Heart right ventricle (tissue), 16 donors: ENCODE results near the gene TOP2A. TPM values are rescaled to one million over a fixed set of nuclear protein-coding genes. Genes with fewer than 3 reads are reported as not detected.
A peak's percentile ranks its signal among the peaks of the same experiment; 100 is the strongest.

ENCODE experiments used
- ATAC-seq, 8 donors: fragments of 200-7000 bp; cut with Tn5 transposase; one replicate each; pipeline ENCODE4 v1.9.1; 2020; ENCODE audit warnings: mild to moderate bottlenecking in 8 of 8, moderate library complexity in 8 of 8, moderate number of reproducible peaks in 1 of 8
- DNase-seq, 2 donors: peaks; one replicate each; pipeline ENCODE4 v3.0.0-alpha.2; 2020
- H3K27ac ChIP-seq, 10 donors: fragments of 200-600 bp; sonication (generic) in 2 of 10; one replicate each; pipeline versions ENCODE4 v1.5.0 to v1.8.0; 2020 to 2022; ENCODE audit warnings: mild to moderate bottlenecking in 3 of 10
- H3K27me3 ChIP-seq, 7 donors: fragments of 200-600 bp; one replicate each; pipeline ENCODE4 v1.8.0; 2021 to 2022; ENCODE audit warnings: mild to moderate bottlenecking in 2 of 7
- H3K36me3 ChIP-seq, 9 donors: fragments of 200-600 bp; sonication (generic) in 1 of 9; one replicate each; pipeline versions ENCODE4 v1.5.0 to v1.8.0; 2020 to 2022; ENCODE audit warnings: mild to moderate bottlenecking in 2 of 9
- H3K4me1 ChIP-seq, 9 donors: fragments of 200-600 bp; sonication (generic) in 1 of 9; one replicate each; pipeline versions ENCODE4 v1.5.0 to v1.8.0; 2020 to 2022; ENCODE audit warnings: mild to moderate bottlenecking in 4 of 9
- H3K4me3 ChIP-seq, 10 donors: fragments of 200-600 bp; sonication (generic) in 2 of 10; one replicate each; pipeline versions ENCODE4 v1.5.0 to v1.8.0; 2020 to 2022; ENCODE audit warnings: mild to moderate bottlenecking in 7 of 10, moderate library complexity in 2 of 10
- H3K9me3 ChIP-seq, 11 donors: fragments of 200-600 bp in 10 of 11; sonication (generic) in 2 of 11; one replicate each; pipeline versions ENCODE4 v1.5.0 to v1.8.0; 2013 to 2022; ENCODE audit warnings: mild to moderate bottlenecking in 2 of 11, control low read depth in 1 of 11, moderate library complexity in 1 of 11
- WGBS, 2 donors: extraction: QIAGEN DNeasy Blood & Tissue Kit; methylation state at CpG; one replicate each; pipeline ENCODE4 v1.1.7; 2013; ENCODE audit warnings: inconsistent platforms in 1 of 2; 5-methylcytosine and 5-hydroxymethylcytosine counted together
- intact Hi-C, 10 donors: fragments of 100-400 bp; cut with DNase I; formaldehyde crosslinking; loops; one replicate each; pipeline versions ENCODE4 v1.11.1 to v1.14.2; 2022
- polyA plus RNA-seq, 2 donors: library from polyadenylated mRNA; stranded (reverse); fragments of 200-250 nt; gene quantifications; one replicate each; pipeline ENCODE4 v1.2.3, GENCODE V29; 2013
- total RNA-seq, 10 donors: library from RNA; stranded (reverse); fragmentation: NEBNext Ultra II Directional in 3 of 10; extraction: Animal tissue kit (Norgen Biotek cat#: 25700) in 3 of 10; gene quantifications; one replicate each; pipeline versions ENCODE4 v1.2.1 to v1.2.4, GENCODE V29; 2021 to 2023
- TF ChIP-seq, protein P1 (sequence below), 9 donors: fragments of 200-600 bp; sonication (generic) in 2 of 9; IDR thresholded peaks; one replicate each; pipeline versions ENCODE4 v1.5.0 to v1.8.0; 2021 to 2022; ENCODE audit warnings: antibody characterized with exemption in 9 of 9, mild to moderate bottlenecking in 5 of 9, moderate library complexity in 1 of 9
- donor health status: Arrhythmogenic right ventricular cardiomyopathy.
- donor health status: ischemic (EF 13 %, LVEDD 7.1; RV severe dilation, severe dysfunction).
- donor health status: healthy with polysubstance abuse.
- donor health status: DM: no; HTN: yes; CAD: no.
- donor health status: DM: no; HTN: no; CAD: no.
- donor health status: ischemic (EF 25% LVEDD 6.9; RV normal size, moderate dysfunction).
- donor health status: ischemic (EF 25% LVEDD 5.7; RV mildly dilated, moderate dysfunction).
- donor health status: healthy.
- donor health status: DM: yes; HTN: yes; CAD: no.
- donor health status: Ischemic cardiomyopathy.
- donor health status: ischemic (EF 35%, LVEDD 5.7; RV mildly dilated, moderate dysfunction).
- donor health status: nonischemic (EF 11% LVEDD 7.7; RV severe dilation, severe dysfunction).
- donor health status: DM: yes; HTN: yes; CAD: no.
- donor health status: PGD.
- donor health status: ischemic (EF 29% LVEDD 5.4; RV normal size, mild dysfunction).
- donor health status: nonischemic (EF 23%, LVEDD 6.1; RV moderate dilation, normal function).

Gene TOP2A
- total and polyA plus RNA-seq, 12 donors, result 0.17 to 20.0 (median 1.0) TPM

GRCh38 chr17:40340327-40340726, 77.4 kb downstream of the TOP2A start:
- TF ChIP-seq, protein P1, sequence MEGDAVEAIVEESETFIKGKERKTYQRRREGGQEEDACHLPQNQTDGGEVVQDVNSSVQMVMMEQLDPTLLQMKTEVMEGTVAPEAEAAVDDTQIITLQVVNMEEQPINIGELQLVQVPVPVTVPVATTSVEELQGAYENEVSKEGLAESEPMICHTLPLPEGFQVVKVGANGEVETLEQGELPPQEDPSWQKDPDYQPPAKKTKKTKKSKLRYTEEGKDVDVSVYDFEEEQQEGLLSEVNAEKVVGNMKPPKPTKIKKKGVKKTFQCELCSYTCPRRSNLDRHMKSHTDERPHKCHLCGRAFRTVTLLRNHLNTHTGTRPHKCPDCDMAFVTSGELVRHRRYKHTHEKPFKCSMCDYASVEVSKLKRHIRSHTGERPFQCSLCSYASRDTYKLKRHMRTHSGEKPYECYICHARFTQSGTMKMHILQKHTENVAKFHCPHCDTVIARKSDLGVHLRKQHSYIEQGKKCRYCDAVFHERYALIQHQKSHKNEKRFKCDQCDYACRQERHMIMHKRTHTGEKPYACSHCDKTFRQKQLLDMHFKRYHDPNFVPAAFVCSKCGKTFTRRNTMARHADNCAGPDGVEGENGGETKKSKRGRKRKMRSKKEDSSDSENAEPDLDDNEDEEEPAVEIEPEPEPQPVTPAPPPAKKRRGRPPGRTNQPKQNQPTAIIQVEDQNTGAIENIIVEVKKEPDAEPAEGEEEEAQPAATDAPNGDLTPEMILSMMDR (IDR thresholded peaks at IDR 0.05), result no peak
- Histone ChIP-seq H3K36me3 (peaks cover 0 to 8% (median 0%) of the 10 kb centered on the region in 9 donors), H3K4me3 (peak overlapping the region in 3 of 10 donors; percentile 90 to 97 (median 93)), H3K27me3 (no peaks in the 10 kb centered on the region), H3K4me1 (peaks cover 15 to 82% (median 70%) of the 10 kb centered on the region in 9 donors), H3K27ac (peak overlapping the region in 9 of 10 donors; percentile 92 to 99 (median 98)), H3K9me3 (no peaks in the 10 kb centered on the region)
- no peak for DNase-seq
- intact Hi-C loops, result loop anchor here in 2 of 10 donors (2.0 to 10.0 kb wide), 2 partner anchors 22 to 226 kb away; no protein-coding TSS in a partner anchor
- ATAC-seq, result no peak
- WGBS, 2 donors, result 97 to 98% methylated on average over 1 of the region's 1 CpG

DNA sequence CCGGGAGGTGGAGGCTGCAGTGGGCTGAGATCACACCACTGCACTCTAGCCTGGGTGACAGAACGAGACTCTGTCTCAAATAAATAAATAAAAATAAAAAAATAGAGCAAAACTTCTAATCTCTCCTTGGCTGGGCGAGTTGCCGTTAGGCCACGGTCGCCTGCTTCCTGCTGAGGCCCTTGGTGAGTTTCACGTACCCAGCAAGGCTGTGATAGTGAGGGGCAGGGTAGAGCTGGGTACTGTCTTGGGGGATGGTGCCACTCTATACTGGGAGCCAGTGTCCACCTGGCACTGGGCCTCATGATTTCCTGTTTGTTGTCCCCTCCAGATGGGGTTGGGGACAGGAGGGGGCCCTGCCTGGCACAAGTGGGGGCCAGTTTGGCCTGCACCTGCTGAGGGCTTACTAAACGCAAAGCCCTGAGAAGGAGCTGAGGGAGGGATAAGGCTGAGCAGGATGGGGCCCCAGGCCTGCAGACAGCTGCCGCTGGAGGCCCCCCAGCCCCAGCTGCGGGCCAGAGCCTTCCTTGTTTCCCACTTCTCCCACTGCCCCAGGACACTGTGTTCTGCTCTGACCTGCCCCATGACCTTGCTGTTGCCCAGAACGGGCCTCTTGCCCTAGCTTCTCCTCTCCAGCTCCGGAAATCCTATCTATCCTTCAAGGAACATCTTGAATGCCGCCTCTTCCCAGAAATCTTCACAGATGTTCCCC, 78.6 kb downstream of the TOP2A start:
- ATAC-seq, result no peak
- whole genome bisulfite sequencing, 2 donors, result 64 to 73% methylated on average over 13 of the region's 13 CpGs
- Histone ChIP-seq H3K27ac (peak overlapping the region in 7 of 10 donors; percentile 12 to 99 (median 53)), H3K4me3 (no peak overlapping the region), H3K9me3 (no peaks in the 10 kb centered on the region), H3K4me1 (peaks cover 22 to 82% (median 70%) of the 10 kb centered on the region in 9 donors), H3K27me3 (no peaks in the 10 kb centered on the region), H3K36me3 (peaks cover 0 to 8% (median 0%) of the 10 kb centered on the region in 9 donors)
- TF ChIP-seq, protein P1 (IDR thresholded peaks at IDR 0.05), result no peak
- no peak for DNase-seq
- intact Hi-C loops, result loop anchor here in 1 of 10 donors (1.0 kb wide), 1 partner anchor 14 kb away; no protein-coding TSS in a partner anchor

Other genes with a start within 250 kb of the TOP2A start
- 1 to 10 TPM; 2.2 to 5.7 (median 3.2) TPM for gene RAPGEFL1, start 240.4 kb downstream of the TOP2A start, total RNA-seq
- gene RAPGEFL1, start 240.4 kb downstream of the TOP2A start, polyA plus RNA-seq, result 10 to 100 TPM in 1 of 2 donors, 1 to 10 TPM in 1; 2.9 to 21.9 TPM
- gene WIPF2, start 198.6 kb downstream of the TOP2A start, total RNA-seq, result 10 to 100 TPM in 8 of 10 donors, 1 to 10 TPM in 2; 8.1 to 16.0 (median 12.8) TPM
- 1 to 10 TPM; 5.1 to 8.4 TPM for gene WIPF2, start 198.6 kb downstream of the TOP2A start, polyA plus RNA-seq
- 1 to 10 TPM in 4 of 10 donors, under 1 TPM in 6; 0.49 to 3.0 (median 0.86) TPM for gene CDC6, start 130.0 kb downstream of the TOP2A start, total RNA-seq
- gene CDC6, start 130.0 kb downstream of the TOP2A start, polyA plus RNA-seq, result 1 to 10 TPM in 1 of 2 donors, under 1 TPM in 1; 0.66 to 1.8 TPM
- gene RARA, start 108.7 kb downstream of the TOP2A start, total RNA-seq, result 10 to 100 TPM; 11.2 to 34.0 (median 18.3) TPM
- 10 to 100 TPM; 19.0 to 20.8 TPM for gene RARA, start 108.7 kb downstream of the TOP2A start, polyA plus RNA-seq
- 1 to 10 TPM in 9 of 10 donors, under 1 TPM in 1; 0.79 to 6.2 (median 2.1) TPM for gene GJD3, start 53.2 kb downstream of the TOP2A start, total RNA-seq
- gene GJD3, start 53.2 kb downstream of the TOP2A start, polyA plus RNA-seq, result under 1 TPM; 0.65 to 0.88 TPM
- gene IGFBP4, start 25.6 kb upstream of the TOP2A start, total RNA-seq, result 100 to 1,000 TPM in 6 of 10 donors, 10 to 100 TPM in 4; 65.1 to 301 (median 123) TPM
- 100 to 1,000 TPM; 224 to 295 TPM for gene IGFBP4, start 25.6 kb upstream of the TOP2A start, polyA plus RNA-seq
- under 1 TPM in 1 of 10 donors, not detected in 9; 0.62 TPM for gene TNS4, start 83.7 kb upstream of the TOP2A start, total RNA-seq
- under 1 TPM in 1 of 2 donors, not detected in 1; 0.01 TPM for gene TNS4, start 83.7 kb upstream of the TOP2A start, polyA plus RNA-seq
- gene CCR7, start 147.6 kb upstream of the TOP2A start, total RNA-seq, result 1 to 10 TPM in 1 of 10 donors, under 1 TPM in 3, not detected in 6; 0.10 to 1.7 (median 0.48) TPM
- gene CCR7, start 147.6 kb upstream of the TOP2A start, polyA plus RNA-seq, result under 1 TPM in 1 of 2 donors, not detected in 1; 0.46 TPM
- gene SMARCE1, start 229.9 kb upstream of the TOP2A start, total RNA-seq, result 10 to 100 TPM; 57.8 to 85.5 (median 68.8) TPM
- gene SMARCE1, start 229.9 kb upstream of the TOP2A start, polyA plus RNA-seq, result 10 to 100 TPM; 48.6 to 50.9 TPM
- gene KRT222, start 247.3 kb upstream of the TOP2A start, total RNA-seq, result under 1 TPM in 3 of 10 donors, not detected in 7; 0.12 to 0.57 (median 0.21) TPM
- under 1 TPM; 0.07 to 0.22 TPM for gene KRT222, start 247.3 kb upstream of the TOP2A start, polyA plus RNA-seq